Measurements from ENCODE around the gene LMX1B.

GRCh38 chr9:126695186-126695585, 81.5 kb downstream of the LMX1B start:
- TF ChIP-seq EZH2 (IDR thresholded peaks at IDR 0.05; ENCODE audit: borderline replicate concordance, low read depth, low read length, poor library complexity, severe bottlenecking) (no peak), CTCF (conservative IDR thresholded peaks at IDR 0.05; ENCODE audit: low read depth, low read length) (no peak)
